GM18502 (cell line): Measurements from ENCODE around the gene ADAMTSL2.

Experiments
- ATAC-seq: cut with Tn5 transposase; IDR thresholded peaks from one replicate; pipeline ENCODE4 v1.9.1; 2021; ENCODE audit warnings: mild to moderate bottlenecking; ENCODE audit not compliant: unreplicated experiment, poor library complexity

ADAMTSL2 gene

GRCh38 chr9:133499132-133499891, 35.2 kb upstream of the ADAMTSL2 start:
- no peak for ATAC-seq

- no peak for ATAC-seq
These were observed 34.6 kb upstream of the ADAMTSL2 start for GRCh38 chr9:133499892-133500270.

DNA sequence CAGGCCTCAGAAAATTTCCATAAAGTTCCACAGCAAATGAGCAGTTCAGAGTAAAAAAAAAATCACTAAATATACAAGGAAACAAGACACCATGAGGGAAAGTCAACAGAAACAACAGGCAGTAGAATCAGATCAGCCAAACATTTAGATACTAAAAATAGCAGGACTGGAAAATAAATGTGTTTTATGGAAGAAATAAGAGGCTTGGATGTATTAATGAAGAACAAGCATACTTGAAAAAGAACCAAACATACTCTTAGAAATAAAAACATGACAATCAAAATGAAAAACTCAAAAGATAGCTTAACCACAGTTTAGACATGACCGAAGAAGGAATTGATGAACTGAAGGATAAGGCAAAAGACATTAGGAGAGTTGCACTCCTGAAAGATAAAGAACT, 32.4 kb upstream of the ADAMTSL2 start:
- ATAC-seq: no peak

DNA sequence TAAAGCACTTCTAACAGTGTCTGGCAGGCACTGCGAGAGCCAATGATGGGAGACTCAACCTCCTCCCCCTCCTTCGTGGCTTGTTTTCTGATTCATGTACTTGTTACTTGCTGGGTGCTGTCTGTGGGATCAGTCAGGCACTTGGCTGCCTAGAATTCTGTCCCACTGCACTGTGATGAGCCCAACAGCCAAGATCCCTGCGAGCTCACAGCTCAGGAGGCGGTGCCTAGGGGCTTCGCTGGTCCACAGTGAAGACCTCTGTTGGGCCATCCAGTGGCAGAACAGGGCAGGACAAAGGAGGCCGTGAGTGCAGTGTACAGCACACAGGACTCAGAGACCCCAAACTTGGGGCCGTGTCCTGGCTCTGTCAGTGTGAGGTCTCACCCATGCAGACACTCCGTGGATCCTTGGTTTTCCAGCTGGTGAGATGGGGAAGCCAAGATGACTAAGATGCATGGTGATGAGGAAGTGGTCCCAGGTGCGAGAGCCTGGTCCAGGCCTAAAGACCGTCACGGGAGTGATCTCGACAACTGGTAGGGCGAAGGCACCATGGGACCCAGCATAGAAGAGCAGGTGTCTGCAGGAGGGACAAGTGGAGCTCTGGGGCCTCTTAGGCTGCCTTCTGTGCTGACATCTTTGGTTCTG, 29.2 kb upstream of the ADAMTSL2 start:
- ATAC-seq: no peak

DNA sequence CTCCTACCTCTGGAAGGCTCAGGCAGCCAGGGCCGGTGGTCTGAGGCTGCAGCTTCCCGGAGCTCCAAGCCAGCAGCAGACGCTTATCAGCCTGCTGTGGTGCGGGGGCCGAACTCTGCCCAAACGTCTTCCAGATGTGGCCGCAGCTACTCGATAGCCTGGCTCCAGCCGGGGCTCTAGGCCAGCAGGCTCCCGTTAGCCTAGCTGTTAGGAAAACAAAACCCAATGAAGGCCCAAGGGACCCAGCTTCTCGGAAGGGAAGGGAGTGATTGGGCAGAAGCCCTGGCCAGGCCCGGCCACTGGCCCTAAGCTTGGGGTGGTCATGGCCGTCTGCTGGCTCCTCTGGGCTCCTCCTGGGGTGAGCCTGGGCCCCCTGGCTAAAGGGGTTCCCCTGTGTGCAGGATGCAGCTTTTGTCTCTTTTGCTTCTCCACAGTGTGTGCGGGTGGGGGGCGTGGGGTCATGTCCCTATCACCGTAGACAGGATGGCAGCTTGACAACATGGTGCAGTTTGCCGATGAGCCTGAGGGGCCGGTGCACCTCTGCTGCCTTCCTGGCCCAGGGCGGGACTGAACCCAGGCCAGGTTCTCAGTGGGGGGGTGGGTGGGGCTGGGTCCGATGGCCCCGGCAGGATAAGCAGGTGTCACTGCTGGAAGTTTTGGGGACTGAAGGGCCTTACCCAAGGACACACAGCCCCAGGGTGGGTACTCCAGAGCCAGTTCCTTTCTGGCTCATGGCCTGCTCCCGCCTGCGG, 28.4 kb upstream of the ADAMTSL2 start:
- ATAC-seq: no peak

DNA sequence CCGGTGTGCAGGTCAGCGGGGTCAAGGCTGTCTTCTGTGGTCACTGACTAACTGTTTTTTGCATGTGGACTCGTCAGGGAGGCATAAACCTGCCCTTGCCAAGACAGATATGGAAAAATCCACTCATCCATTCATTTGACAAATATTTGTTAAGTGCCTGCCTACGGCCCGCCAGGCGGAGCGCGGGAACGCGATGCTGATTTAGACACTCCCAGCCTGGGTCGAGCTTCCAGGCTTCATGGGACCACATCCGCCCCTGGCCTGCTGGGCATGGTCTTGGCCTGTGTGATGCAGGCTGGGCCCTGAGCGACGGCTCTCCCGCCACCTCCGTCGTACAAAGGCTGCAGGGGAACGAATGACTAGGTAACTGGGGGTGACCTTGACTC, 27.9 kb upstream of the ADAMTSL2 start:
- no peak for ATAC-seq

GRCh38 chr9:133507246-133507965, 27.1 kb upstream of the ADAMTSL2 start:
- no peak for ATAC-seq

DNA sequence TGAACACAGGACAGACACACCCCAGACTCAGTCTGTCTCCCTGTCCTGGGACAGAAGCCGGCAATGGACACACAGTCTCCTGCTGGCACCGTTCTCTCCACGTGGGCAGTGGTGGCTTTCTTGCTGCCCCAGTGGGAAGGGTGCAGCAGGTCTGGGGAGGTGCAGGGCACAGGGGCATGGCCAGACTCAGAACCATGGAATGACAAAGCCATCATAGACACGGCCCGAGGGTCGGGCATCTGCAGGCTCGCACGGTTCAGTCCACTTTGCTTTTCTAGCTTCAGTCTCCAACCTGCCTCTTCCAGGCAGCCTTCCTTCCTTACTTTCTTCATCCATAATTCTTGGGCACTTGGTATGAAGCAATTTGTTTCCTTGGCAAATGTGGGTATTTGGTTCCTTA, 26.5 kb upstream of the ADAMTSL2 start:
- ATAC-seq: no peak

- no peak for ATAC-seq
These were observed 25.1 kb upstream of the ADAMTSL2 start for GRCh38 chr9:133509179-133510083.

DNA sequence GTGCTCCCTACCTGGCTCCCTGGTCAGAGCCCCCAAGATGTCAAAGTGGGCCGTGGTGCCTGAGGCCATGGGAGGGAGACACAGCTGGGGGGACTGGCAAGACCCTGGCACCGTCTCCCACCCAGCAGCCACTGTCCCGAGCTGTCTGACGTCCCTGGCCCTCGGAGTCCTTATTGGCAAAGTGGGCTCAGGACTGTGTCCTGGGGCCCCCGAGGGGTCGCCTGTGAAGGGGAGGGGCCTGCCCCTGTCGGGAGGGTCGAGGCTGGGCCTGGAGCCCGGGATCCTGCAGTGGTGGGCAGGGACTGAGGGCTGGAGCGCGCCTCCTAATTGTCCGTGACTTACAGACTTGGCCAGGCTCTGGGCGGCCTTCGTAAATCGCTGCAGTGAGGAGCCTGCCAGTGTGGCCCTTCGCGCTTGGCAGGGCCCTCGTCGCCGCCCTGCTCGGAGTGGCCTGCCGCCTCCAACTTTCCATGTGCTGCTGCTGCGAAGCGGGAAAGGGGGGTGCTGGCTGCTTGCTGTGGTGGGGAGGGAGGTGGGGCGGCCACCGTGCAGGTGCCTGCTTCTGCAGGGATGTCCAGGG, 23.5 kb upstream of the ADAMTSL2 start:
- no peak for ATAC-seq

GRCh38 chr9:133511607-133512006, 22.9 kb upstream of the ADAMTSL2 start:
- ATAC-seq: no peak

GRCh38 chr9:133512253-133513213, 22.0 kb upstream of the ADAMTSL2 start:
- ATAC-seq: no peak

DNA sequence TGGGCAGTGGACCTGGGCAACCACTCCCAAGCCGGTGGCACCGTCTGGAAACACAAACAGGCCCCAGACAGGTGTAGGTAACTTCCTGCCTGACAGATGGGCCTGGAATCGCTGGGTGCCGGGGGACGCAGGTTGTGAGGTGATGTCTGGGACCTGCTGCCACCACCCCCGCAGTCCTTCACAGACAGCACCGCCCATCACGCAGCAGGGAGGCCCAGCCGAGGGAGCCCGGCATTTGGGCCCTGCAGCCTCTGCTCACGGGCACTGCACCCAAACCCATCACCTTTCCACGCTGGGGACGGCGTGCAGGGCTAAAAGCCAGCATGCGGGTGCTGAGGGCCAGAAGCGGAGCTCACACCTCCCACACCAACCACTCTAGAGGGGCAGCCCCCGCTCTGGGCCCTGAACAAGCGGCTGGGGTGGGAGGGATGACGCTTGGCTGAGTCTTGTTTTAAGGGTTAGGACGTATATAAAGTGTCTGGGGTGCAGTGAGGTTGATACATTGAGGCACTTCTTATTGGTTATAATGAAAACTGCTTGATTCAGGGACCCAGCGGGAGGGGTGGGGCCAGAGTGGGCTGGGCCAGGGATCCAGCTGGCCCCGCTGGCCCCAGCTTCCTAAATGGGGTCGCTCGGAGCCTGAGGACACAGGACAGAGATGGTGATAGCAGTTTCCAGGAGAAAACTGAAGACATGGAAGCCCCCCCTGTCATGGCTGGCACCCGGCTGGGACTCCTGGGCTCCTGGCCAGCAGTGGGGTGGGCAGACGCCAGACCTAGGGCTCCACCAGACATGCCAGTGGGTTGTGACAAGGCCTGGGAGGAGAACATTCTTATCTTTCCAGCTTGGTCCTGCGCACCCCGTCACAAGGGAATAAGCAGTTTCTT, 21.0 kb upstream of the ADAMTSL2 start:
- ATAC-seq: no peak

DNA sequence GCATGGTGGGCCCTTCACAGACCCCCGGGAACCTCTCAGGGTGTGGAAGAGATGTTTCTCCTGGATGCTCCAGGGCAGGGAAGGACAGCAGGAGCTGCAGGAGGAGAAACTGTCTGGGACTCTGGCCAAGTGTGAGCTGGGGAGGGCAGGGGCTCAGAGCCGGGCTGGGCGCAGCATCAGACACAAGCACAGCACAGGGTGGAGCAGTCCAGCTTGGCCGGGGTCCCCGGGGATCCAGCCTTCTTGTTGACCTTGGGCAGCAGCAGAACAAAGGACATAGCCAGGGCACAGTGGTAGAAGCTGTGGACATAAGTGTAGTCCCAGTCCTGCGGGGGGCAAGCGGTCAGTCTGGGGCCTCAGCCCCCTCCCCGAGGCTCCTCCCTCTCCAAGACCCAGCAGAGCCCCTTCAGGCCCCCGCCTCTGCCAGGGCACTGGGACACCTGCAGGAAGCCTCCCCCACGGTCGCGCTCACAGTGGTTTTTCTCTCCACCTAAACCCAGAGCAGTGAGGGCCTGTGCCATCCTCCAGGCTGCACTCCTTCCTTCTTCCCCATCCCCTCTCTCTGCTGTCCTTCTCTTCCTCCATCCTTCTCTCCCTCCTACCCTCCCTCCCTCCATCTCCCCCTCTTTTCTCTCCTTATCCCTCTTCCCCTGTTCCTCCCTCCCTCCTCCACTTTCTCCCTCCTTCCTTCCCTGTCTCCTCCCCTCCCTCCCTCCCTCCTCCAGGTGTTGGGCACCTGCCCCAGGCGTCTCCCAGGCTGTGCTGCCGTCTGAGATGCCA, 19.9 kb upstream of the ADAMTSL2 start:
- ATAC-seq: no peak

GRCh38 chr9:133515240-133515610, 19.3 kb upstream of the ADAMTSL2 start:
- ATAC-seq: no peak

- ATAC-seq: no peak
These were observed 18.8 kb upstream of the ADAMTSL2 start for GRCh38 chr9:133515615-133516255.
